T-helper 9 cell (primary cell): ENCODE results near the gene AQP5.

Experiments used
- DNase-seq: peaks from one replicate; pipeline ENCODE4 v3.0.0-alpha.2; 2020

AQP5 gene

GRCh38 chr12:49950273-49951251 lies 11.1 kb upstream of the AQP5 start, which contains the start of gene AQP2:
TSS of gene AQP2 (plus strand) at chr12:49950737. CDS start at chr12:49950831, 94 bp downstream.
- no peak for DNase-seq

- no peak for DNase-seq
Observed at GRCh38 chr12:49951411-49952240, 10.0 kb upstream of the AQP5 start.

GRCh38 chr12:49952391-49953055 lies 9.1 kb upstream of the AQP5 start:
- no peak for DNase-seq

- DNase-seq, result no peak
Observed at GRCh38 chr12:49953151-49953550, 8.5 kb upstream of the AQP5 start.

- DNase-seq, result no peak
Observed at GRCh38 chr12:49953961-49954846, 7.5 kb upstream of the AQP5 start.

GRCh38 chr12:49954863-49955830 lies 6.5 kb upstream of the AQP5 start:
- no peak for DNase-seq

- no peak for DNase-seq
Observed at GRCh38 chr12:49955899-49956662, 5.6 kb upstream of the AQP5 start.

- DNase-seq, result no peak
Observed at GRCh38 chr12:49956663-49957569, 4.8 kb upstream of the AQP5 start.

GRCh38 chr12:49957570-49957967 lies 4.1 kb upstream of the AQP5 start:
- no peak for DNase-seq

GRCh38 chr12:49959685-49960473 lies 1.8 kb upstream of the AQP5 start:
- DNase-seq, result no peak

- DNase-seq, result no peak
Observed at GRCh38 chr12:49960474-49961110, 1.1 kb upstream of the AQP5 start.

GRCh38 chr12:49961993-49962764 lies 507 bp downstream of the AQP5 start:
- DNase-seq, result no peak

- DNase-seq, result no peak
Observed at GRCh38 chr12:49962861-49963765, 1.4 kb downstream of the AQP5 start.

- no peak for DNase-seq
Observed at GRCh38 chr12:49963976-49964815, 2.5 kb downstream of the AQP5 start.
